Upper lobe of left lung (tissue), 4 donors: ENCODE data around the gene IGBP1.

Experiments used
- CTCF ChIP-seq, 6 experiments: fragments of 450-650 bp in 4 of 6; fragments of 200-600 bp in 2 of 6; sonication (generic) in 2 of 6; IDR thresholded peaks; one replicate each; pipeline ENCODE4 v1.5.1; 2016 to 2019; ENCODE audit warnings: antibody characterized with exemption in 6 of 6
- POLR2A ChIP-seq, 4 donors: fragments of 450-650 bp; IDR thresholded peaks; one replicate each; pipeline ENCODE4 v1.5.1; 2016 to 2017; ENCODE audit warnings: antibody characterized with exemption in 4 of 4, mild to moderate bottlenecking in 2 of 4
- POLR2AphosphoS5 ChIP-seq, 2 donors: sonication (generic); formaldehyde crosslinking; IDR thresholded peaks; one replicate each; pipeline ENCODE4 v1.5.1; 2017; ENCODE audit warnings: antibody characterized with exemption in 2 of 2

GRCh38 chrX:70168238-70169188, 35.3 kb downstream of the IGBP1 start:
- TF ChIP-seq POLR2A (IDR thresholded peaks at IDR 0.05) (no peak), POLR2AphosphoS5 (IDR thresholded peaks at IDR 0.05) (no peak), CTCF (IDR thresholded peaks at IDR 0.05) (no peak)
